Measurements from ENCODE around the gene TCF25. TPM values are rescaled to one million over a fixed set of nuclear protein-coding genes. Genes with fewer than 3 reads are reported as not detected.

Gene TCF25
- total and polyA plus RNA-seq, 2 experiments from 2014 or later, result 95.4 to 143 TPM

- no peak for ATAC-seq
- Histone ChIP-seq H3K4me3 (no peak overlapping the region), H2AFZ (no peak overlapping the region), H3F3A (replicated peaks; ENCODE audit: low read depth) (0 out of 2 replicates have a peak, but pooled peaks cover 7% of the 10 kb centered on the region), H4K20me1 (replicated peaks; ENCODE audit: insufficient read depth) (no peaks in the 10 kb centered on the region; the same call in 1 of the 2 replicates), H3K27me3 (ENCODE audit: insufficient read depth) (no peaks in the 10 kb centered on the region), H3K27ac (ENCODE audit: low read depth) (no peak overlapping the region), H3K79me2 (replicated peaks; ENCODE audit: insufficient read depth) (no peaks in the 10 kb centered on the region), H3K4me2 (no peak overlapping the region), H3K36me3 (ENCODE audit: insufficient read depth) (peaks cover 6% of the 10 kb centered on the region; the same call in 1 of the 2 replicates), H3K4me1 (ENCODE audit: insufficient read depth) (no peaks in the 10 kb centered on the region), H3K9me2 (ENCODE audit: insufficient read depth) (no peaks in the 10 kb centered on the region)
- no peak overlapping the region for H3K27ac Mint-ChIP-seq
- H3K27me3 Mint-ChIP-seq (ENCODE audit: insufficient read depth, low read depth, poor library complexity), result peaks cover 7% of the 10 kb centered on the region
- no peaks in the 10 kb centered on the region; the same call in 2 of the 3 replicates for H3K9me3 Mint-ChIP-seq
- H3K36me3 Mint-ChIP-seq (ENCODE audit: low read depth), result peaks cover 49% of the 10 kb centered on the region
- DNase-seq (ENCODE audit: low spot score), result no peak
- no peaks in the 10 kb centered on the region for H3K4me1 Mint-ChIP-seq
- TF ChIP-seq NANOG (IDR thresholded peaks at IDR 0.05; ENCODE audit: borderline replicate concordance) (no peak), EZH2 (IDR thresholded peaks at IDR 0.05; ENCODE audit: low read depth, unreplicated experiment) (no peak), STAT1 (IDR thresholded peaks at IDR 0.05; ENCODE audit: unreplicated experiment) (no peak)
- H3K4me3 Mint-ChIP-seq, result no peak overlapping the region
Observed at GRCh38 chr16:89900885-89901284, 27.5 kb downstream of the TCF25 start.

GRCh38 chr16:89902980-89903379 lies 29.6 kb downstream of the TCF25 start:
- 0 out of 2 replicates have a peak, but pooled peaks cover 7% of the 10 kb centered on the region for H3F3A ChIP-seq (replicated peaks; ENCODE audit: low read depth)
- H3K36me3 Mint-ChIP-seq (ENCODE audit: low read depth), result peaks cover 56% of the 10 kb centered on the region
- peaks cover 8% of the 10 kb centered on the region for H3K27me3 Mint-ChIP-seq (ENCODE audit: insufficient read depth, low read depth, poor library complexity)
- H3K4me2 ChIP-seq, result no peak overlapping the region
- ATAC-seq (no peak), DNase-seq (ENCODE audit: low spot score) (no peak)
- H3K79me2 ChIP-seq (replicated peaks; ENCODE audit: insufficient read depth), result no peaks in the 10 kb centered on the region
- H3K27ac ChIP-seq (ENCODE audit: low read depth), result no peak overlapping the region
- no peaks in the 10 kb centered on the region for H3K27me3 ChIP-seq (ENCODE audit: insufficient read depth)
- no peaks in the 10 kb centered on the region for H4K20me1 ChIP-seq (replicated peaks; ENCODE audit: insufficient read depth)
- no peak overlapping the region for H2AFZ ChIP-seq
- no peak overlapping the region for H3K27ac Mint-ChIP-seq
- H3K36me3 ChIP-seq (ENCODE audit: insufficient read depth), result peaks cover 6% of the 10 kb centered on the region; the same call in 1 of the 2 replicates
- H3K4me1 Mint-ChIP-seq, result no peaks in the 10 kb centered on the region
- H3K4me3 ChIP-seq, result no peak overlapping the region
- H3K4me3 Mint-ChIP-seq, result no peak overlapping the region
- H3K4me1 ChIP-seq (ENCODE audit: insufficient read depth), result no peaks in the 10 kb centered on the region
- H3K9me2 ChIP-seq (ENCODE audit: insufficient read depth), result no peaks in the 10 kb centered on the region
- peaks cover 9% of the 10 kb centered on the region for H3K9me3 Mint-ChIP-seq
- TF ChIP-seq JUNB (IDR thresholded peaks at IDR 0.05; ENCODE audit: unreplicated experiment) (no peak), EZH2 (IDR thresholded peaks at IDR 0.05; ENCODE audit: low read depth, unreplicated experiment) (no peak), ETS1 (IDR thresholded peaks at IDR 0.05) (no peak), CTCF (conservative IDR thresholded peaks at IDR 0.05; ENCODE audit: low read depth in 2 of 2) (no peak), EZH2phosphoT487 (IDR thresholded peaks at IDR 0.05; ENCODE audit: unreplicated experiment) (no peak), ZNF462 (CRISPR knock-in tag; IDR thresholded peaks at IDR 0.05) (no peak), ZNF114 (CRISPR knock-in tag; IDR thresholded peaks at IDR 0.05) (no peak), STAT1 (IDR thresholded peaks at IDR 0.05; ENCODE audit: unreplicated experiment) (no peak), NANOG (IDR thresholded peaks at IDR 0.05; ENCODE audit: borderline replicate concordance) (no peak)

Measured in GM23338 (cell line).